SK-N-SH (cell line): ENCODE results near the gene KRTAP10-5. TPM values are rescaled to one million over a fixed set of nuclear protein-coding genes. Genes with fewer than 3 reads are reported as not detected.

Experiments used
- CTCF ChIA-PET: fragments of 300-600, 350-600 bp; formaldehyde crosslinking; extraction: SDS; loops from one replicate; lab custom pipeline; 2021; lab: Yijun Ruan, JAX
- POLR2A ChIA-PET: fragments of 350-600 bp; sonication (Branson Sonifier 250); formaldehyde crosslinking; extraction: SDS; loops from one replicate; lab custom pipeline; 2020; ENCODE audit warnings: antibody characterized with exemption, inconsistent platforms; lab: Yijun Ruan, JAX
- DNase-seq: peaks from one replicate; pipeline ENCODE4 v3.0.0; 2012
- H2AFZ ChIP-seq: fragments of 200-600 bp; sonication (generic); 2 replicates; pipeline ENCODE4 v1.8.1; 2016; ENCODE audit warnings: antibody characterized with exemption, mild to moderate bottlenecking, low read depth
- H3F3A ChIP-seq: fragments of 200-600 bp; sonication (generic); replicated peaks from 2 replicates; pipeline ENCODE3; 2016; ENCODE audit warnings: antibody characterized with exemption, mild to moderate bottlenecking; ENCODE audit not compliant: insufficient read depth
- H3K27ac ChIP-seq, 2 experiments: fragments of 200-500 bp in 1 of 2; fragments of 200-600 bp in 1 of 2; sonication (Bioruptor generic) in 1 of 2; sonication (generic), shearing (Covaris generic) in 1 of 2; 2 replicates each; pipeline versions ENCODE4 v1.5.1 to v1.6.1; 2014 to 2016; ENCODE audit warnings: low read depth in 2 of 2, inconsistent platforms in 1 of 2, low read length in 1 of 2, mild to moderate bottlenecking in 1 of 2, mixed read lengths in 1 of 2
- H3K27me3 ChIP-seq: fragments of 200-600 bp; sonication (generic), shearing (Covaris generic); 2 replicates; pipeline ENCODE4 v1.6.1; 2016; ENCODE audit warnings: mixed run types; ENCODE audit not compliant: insufficient read depth
- H3K36me3 ChIP-seq, 2 experiments: fragments of 200-500 bp in 1 of 2; fragments of 200-600 bp in 1 of 2; sonication (Bioruptor generic) in 1 of 2; sonication (generic) in 1 of 2; replicated peaks in 1 of 2; 2 replicates each; pipeline versions ENCODE3 to v1.5.1; 2014 to 2016; ENCODE audit warnings: low read length in 1 of 2, mild to moderate bottlenecking in 1 of 2; ENCODE audit not compliant: insufficient read depth in 2 of 2, control insufficient read depth in 1 of 2
- H3K4me1 ChIP-seq, 2 experiments: fragments of 200-500 bp in 1 of 2; fragments of 200-600 bp in 1 of 2; sonication (Bioruptor generic) in 1 of 2; sonication (generic), shearing (Covaris generic) in 1 of 2; 2 replicates each; pipeline versions ENCODE4 v1.5.1 to v1.6.1; 2014 to 2016; ENCODE audit warnings: low read depth in 1 of 2, low read length in 1 of 2, mixed run types in 1 of 2; ENCODE audit not compliant: insufficient read depth in 2 of 2, control insufficient read depth in 1 of 2
- H3K4me2 ChIP-seq: fragments of 200-600 bp; sonication (generic), shearing (Covaris generic); 2 replicates; pipeline ENCODE4 v1.6.1; 2017; ENCODE audit warnings: mixed run types
- H3K4me3 ChIP-seq, 2 experiments: fragments of 200-500 bp in 1 of 2; fragments of 200-600 bp in 1 of 2; sonication (Bioruptor generic) in 1 of 2; sonication (generic), shearing (Covaris generic) in 1 of 2; 2 replicates each; pipeline versions ENCODE4 v1.5.1 to v1.8.1; 2014 to 2016; ENCODE audit warnings: low read depth in 2 of 2, inconsistent platforms in 1 of 2, low read length in 1 of 2, mild to moderate bottlenecking in 1 of 2, mixed read lengths in 1 of 2, moderate library complexity in 1 of 2
- H3K79me2 ChIP-seq: fragments of 200-600 bp; sonication (generic); 2 replicates; pipeline ENCODE4 v1.8.1; 2017; ENCODE audit warnings: mild to moderate bottlenecking; ENCODE audit not compliant: insufficient read depth
- H3K9ac ChIP-seq: fragments of 200-600 bp; sonication (generic); 2 replicates; pipeline ENCODE4 v1.6.1; 2017; ENCODE audit warnings: mixed run types
- H3K9me2 ChIP-seq: fragments of 200-600 bp; sonication (generic); 2 replicates; pipeline ENCODE4 v1.6.1; 2017; ENCODE audit warnings: mixed run types
- H3K9me3 ChIP-seq: fragments of 200-600 bp; sonication (generic); 2 replicates; pipeline ENCODE4 v1.6.1; 2017; ENCODE audit warnings: mixed run types, mild to moderate bottlenecking, moderate library complexity
- H4K20me1 ChIP-seq: fragments of 200-600 bp; sonication (generic); 2 replicates; pipeline ENCODE4 v1.6.1; 2017; ENCODE audit warnings: mild to moderate bottlenecking, mixed run types; ENCODE audit not compliant: insufficient read depth
- ELF1 ChIP-seq: IDR thresholded peaks from 2 replicates; pipeline ENCODE4 v1.4.0; 2012
- EZH2phosphoT487 ChIP-seq: fragments of 200-600 bp; sonication (generic); IDR thresholded peaks from 2 replicates; pipeline ENCODE4 v1.6.1; 2017; ENCODE audit warnings: low read depth, mixed run types, mild to moderate bottlenecking, antibody characterized with exemption, moderate library complexity, borderline replicate concordance
- GATA2 ChIP-seq: sonication (generic); formaldehyde crosslinking; IDR thresholded peaks from 2 replicates; pipeline ENCODE4 v1.5.0; 2020; ENCODE audit warnings: mild to moderate bottlenecking, missing genetic modification reagents
- PBX3 ChIP-seq: IDR thresholded peaks from 2 replicates; pipeline ENCODE4; 2012
- RFX5 ChIP-seq: IDR thresholded peaks from 2 replicates; pipeline ENCODE4 v1.6.1; 2012; ENCODE audit warnings: mild to moderate bottlenecking, improper control_type of control experiment, low read length
- TAF1 ChIP-seq: IDR thresholded peaks from 2 replicates; pipeline ENCODE4 v1.6.1; 2012; ENCODE audit warnings: low read depth, mild to moderate bottlenecking, low read length, moderate library complexity, borderline replicate concordance
- TCF12 ChIP-seq: IDR thresholded peaks from 2 replicates; pipeline ENCODE4 v1.4.0; 2012
- TEAD4 ChIP-seq: IDR thresholded peaks from 2 replicates; pipeline ENCODE4 v1.4.0; 2012; ENCODE audit warnings: mild to moderate bottlenecking, borderline replicate concordance; ENCODE audit not compliant: insufficient read depth
- USF1 ChIP-seq: IDR thresholded peaks from 2 replicates; pipeline ENCODE4 v1.4.0; 2012; ENCODE audit warnings: low read depth, borderline replicate concordance
- YY1 ChIP-seq: IDR thresholded peaks from 2 replicates; pipeline ENCODE4 v1.4.0; 2012; ENCODE audit warnings: low read depth, mild to moderate bottlenecking
- WGBS: methylation state at CpG from one replicate; pipeline ENCODE4 v1.1.6; 2017; ENCODE audit warnings: low lambda C conversion rate; 5-methylcytosine and 5-hydroxymethylcytosine counted together
- polyA plus RNA-seq, 3 experiments: library from polyadenylated mRNA; depleted of rRNA; stranded (reverse); fragments of >200 nt; gene quantifications; 2 replicates each; pipeline ENCODE4 v1.2.3, GENCODE V29; 2012
- TF ChIP-seq, protein P1 (sequence below): fragments of 150-350 bp; IDR thresholded peaks from 2 replicates; pipeline ENCODE4 v1.6.1; 2017; ENCODE audit warnings: antibody characterized with exemption, low read length, low read depth, borderline replicate concordance
- TF ChIP-seq, protein P2 (sequence below): IDR thresholded peaks from 2 replicates; pipeline ENCODE4 v1.6.1; 2012; ENCODE audit warnings: mild to moderate bottlenecking, low read depth, low read length, moderate library complexity

Gene KRTAP10-5
- polyA plus RNA-seq, 1 of the 3 experiments (the other 2 are of a cell fraction): not detected

GRCh38 chr21:44548922-44549321 lies 31.5 kb downstream of the KRTAP10-5 start:
- DNase-seq: no peak
- Histone ChIP-seq H2AFZ (no peak overlapping the region), H3K4me1 (no peaks in the 10 kb centered on the region), H3K27me3 (peaks cover 24% of the 10 kb centered on the region), H3K4me2 (no peak overlapping the region), H4K20me1 (no peaks in the 10 kb centered on the region), H3K9me3 (no peaks in the 10 kb centered on the region), H3K27ac (no peak overlapping the region), H3K4me3 (no peak overlapping the region), H3K79me2 (no peaks in the 10 kb centered on the region), H3K9ac (no peak overlapping the region), H3F3A (no peaks in the 10 kb centered on the region), H3K9me2 (no peaks in the 10 kb centered on the region), H3K36me3 (no peaks in the 10 kb centered on the region)
- TF ChIP-seq RFX5 (no peak), TCF12 (no peak), ELF1 (no peak), EZH2phosphoT487 (no peak), TAF1 (no peak), PBX3 (no peak), GATA2 (CRISPR knock-in tag) (no peak), YY1 (no peak), USF1 (no peak), TEAD4 (no peak)
- TF ChIP-seq, protein P1, sequence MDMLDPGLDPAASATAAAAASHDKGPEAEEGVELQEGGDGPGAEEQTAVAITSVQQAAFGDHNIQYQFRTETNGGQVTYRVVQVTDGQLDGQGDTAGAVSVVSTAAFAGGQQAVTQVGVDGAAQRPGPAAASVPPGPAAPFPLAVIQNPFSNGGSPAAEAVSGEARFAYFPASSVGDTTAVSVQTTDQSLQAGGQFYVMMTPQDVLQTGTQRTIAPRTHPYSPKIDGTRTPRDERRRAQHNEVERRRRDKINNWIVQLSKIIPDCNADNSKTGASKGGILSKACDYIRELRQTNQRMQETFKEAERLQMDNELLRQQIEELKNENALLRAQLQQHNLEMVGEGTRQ: no peak
- TF ChIP-seq, protein P2, sequence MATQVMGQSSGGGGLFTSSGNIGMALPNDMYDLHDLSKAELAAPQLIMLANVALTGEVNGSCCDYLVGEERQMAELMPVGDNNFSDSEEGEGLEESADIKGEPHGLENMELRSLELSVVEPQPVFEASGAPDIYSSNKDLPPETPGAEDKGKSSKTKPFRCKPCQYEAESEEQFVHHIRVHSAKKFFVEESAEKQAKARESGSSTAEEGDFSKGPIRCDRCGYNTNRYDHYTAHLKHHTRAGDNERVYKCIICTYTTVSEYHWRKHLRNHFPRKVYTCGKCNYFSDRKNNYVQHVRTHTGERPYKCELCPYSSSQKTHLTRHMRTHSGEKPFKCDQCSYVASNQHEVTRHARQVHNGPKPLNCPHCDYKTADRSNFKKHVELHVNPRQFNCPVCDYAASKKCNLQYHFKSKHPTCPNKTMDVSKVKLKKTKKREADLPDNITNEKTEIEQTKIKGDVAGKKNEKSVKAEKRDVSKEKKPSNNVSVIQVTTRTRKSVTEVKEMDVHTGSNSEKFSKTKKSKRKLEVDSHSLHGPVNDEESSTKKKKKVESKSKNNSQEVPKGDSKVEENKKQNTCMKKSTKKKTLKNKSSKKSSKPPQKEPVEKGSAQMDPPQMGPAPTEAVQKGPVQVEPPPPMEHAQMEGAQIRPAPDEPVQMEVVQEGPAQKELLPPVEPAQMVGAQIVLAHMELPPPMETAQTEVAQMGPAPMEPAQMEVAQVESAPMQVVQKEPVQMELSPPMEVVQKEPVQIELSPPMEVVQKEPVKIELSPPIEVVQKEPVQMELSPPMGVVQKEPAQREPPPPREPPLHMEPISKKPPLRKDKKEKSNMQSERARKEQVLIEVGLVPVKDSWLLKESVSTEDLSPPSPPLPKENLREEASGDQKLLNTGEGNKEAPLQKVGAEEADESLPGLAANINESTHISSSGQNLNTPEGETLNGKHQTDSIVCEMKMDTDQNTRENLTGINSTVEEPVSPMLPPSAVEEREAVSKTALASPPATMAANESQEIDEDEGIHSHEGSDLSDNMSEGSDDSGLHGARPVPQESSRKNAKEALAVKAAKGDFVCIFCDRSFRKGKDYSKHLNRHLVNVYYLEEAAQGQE: no peak
- 51% methylated on average over 14 of the region's 14 CpGs for WGBS
- ChIA-PET POLR2A (no interaction called here), CTCF (interaction anchor here (1.0 kb wide), 1 partner anchor 39 kb away, joined by 3 read pairs; no protein-coding TSS in a partner anchor)
